ENCODE measurements around the gene HPSE2.
"Not testable (repeated sequence)": the region's sequence is repeated elsewhere in the genome, so short reads cannot be mapped to it uniquely, and the experiment has no call there.

The HPSE2 gene

GRCh38 chr10:98563811-98564210, 671.8 kb downstream of the HPSE2 start:
- DNase-seq (ENCODE audit: low spot score): no peak

- no peak for DNase-seq (ENCODE audit: low spot score)
Measured at GRCh38 chr10:98560565-98560964, 675.1 kb downstream of the HPSE2 start.

GRCh38 chr10:98556061-98556460, 679.6 kb downstream of the HPSE2 start:
- DNase-seq (ENCODE audit: low spot score): no peak

- DNase-seq (ENCODE audit: low spot score): no peak
Measured at GRCh38 chr10:98555021-98555619, 680.5 kb downstream of the HPSE2 start.

GRCh38 chr10:98541561-98541960, 694.1 kb downstream of the HPSE2 start:
- DNase-seq (ENCODE audit: low spot score): not testable (repeated sequence)

GRCh38 chr10:98539578-98539977, 696.1 kb downstream of the HPSE2 start:
- no peak for DNase-seq (ENCODE audit: low spot score)

- no peak for DNase-seq (ENCODE audit: low spot score)
Measured at GRCh38 chr10:98538472-98538871, 697.2 kb downstream of the HPSE2 start.

GRCh38 chr10:98536551-98536950, 699.1 kb downstream of the HPSE2 start:
- DNase-seq (ENCODE audit: low spot score): peak; percentile 66

- DNase-seq (ENCODE audit: low spot score): peak; percentile 42
Measured at GRCh38 chr10:98533746-98534445, 701.8 kb downstream of the HPSE2 start.

GRCh38 chr10:98533241-98533640, 702.4 kb downstream of the HPSE2 start:
- no peak for DNase-seq (ENCODE audit: low spot score)

GRCh38 chr10:98528805-98529183, 706.9 kb downstream of the HPSE2 start:
- DNase-seq (ENCODE audit: low spot score): no peak

GRCh38 chr10:98528166-98528804, 707.4 kb downstream of the HPSE2 start:
- DNase-seq (ENCODE audit: low spot score): no peak

- DNase-seq (ENCODE audit: low spot score): no peak
Measured at GRCh38 chr10:98525969-98526368, 709.7 kb downstream of the HPSE2 start.

GRCh38 chr10:98524124-98524523, 711.5 kb downstream of the HPSE2 start:
- no peak for DNase-seq (ENCODE audit: low spot score)

GRCh38 chr10:98519841-98520240, 715.8 kb downstream of the HPSE2 start:
- no peak for DNase-seq (ENCODE audit: low spot score)

- no peak for DNase-seq (ENCODE audit: low spot score)
Measured at GRCh38 chr10:98517672-98518071, 718.0 kb downstream of the HPSE2 start.

- DNase-seq (ENCODE audit: low spot score): no peak
Measured at GRCh38 chr10:98516352-98516751, 719.3 kb downstream of the HPSE2 start.

- no peak for DNase-seq (ENCODE audit: low spot score)
Measured at GRCh38 chr10:98513704-98514103, 721.9 kb downstream of the HPSE2 start.

- peak; percentile 37 for DNase-seq (ENCODE audit: low spot score)
Measured at GRCh38 chr10:98511876-98512275, 723.8 kb downstream of the HPSE2 start.

- DNase-seq (ENCODE audit: low spot score): no peak
Measured at GRCh38 chr10:98510412-98510995, 725.1 kb downstream of the HPSE2 start.

- DNase-seq (ENCODE audit: low spot score): no peak
Measured at GRCh38 chr10:98509745-98510144, 725.9 kb downstream of the HPSE2 start.

GRCh38 chr10:98502535-98502934, 733.1 kb downstream of the HPSE2 start:
- DNase-seq (ENCODE audit: low spot score): not testable (repeated sequence)

GRCh38 chr10:98492763-98493162, 742.9 kb downstream of the HPSE2 start:
- peak; percentile 56 for DNase-seq (ENCODE audit: low spot score)
